CD4-positive, CD25-positive, alpha-beta regulatory T cell (primary cell): ENCODE results near the gene CRTAC1. TPM values are rescaled to one million over a fixed set of nuclear protein-coding genes. Genes with fewer than 3 reads are reported as not detected.

ENCODE experiments used
- ATAC-seq, 2 donors: fragments of 150-1000 bp; cut with Tn5 transposase; one replicate each; pipeline ENCODE4 v1.10.0; 2021; ENCODE audit warnings: low read depth in 2 of 2, moderate number of reproducible peaks in 2 of 2, moderate library complexity in 1 of 2
- DNase-seq, 3 donors: peaks; one replicate each; pipeline versions ENCODE4 v3.0.0 to v3.0.0-alpha.2; 2012 to 2022; ENCODE audit warnings: mixed read lengths in 1 of 3
- H3K27ac ChIP-seq: one replicate; pipeline ENCODE4 v1.7.0; 2013; ENCODE audit warnings: mild to moderate bottlenecking, low read length; ENCODE audit not compliant: insufficient read depth, poor library complexity, severe bottlenecking
- H3K27me3 ChIP-seq: one replicate; pipeline ENCODE4 v1.7.0; 2013; ENCODE audit warnings: low read length; ENCODE audit not compliant: control insufficient read depth, insufficient read depth
- H3K36me3 ChIP-seq: one replicate; pipeline ENCODE4 v1.7.0; 2013; ENCODE audit warnings: mild to moderate bottlenecking, low read length, moderate library complexity; ENCODE audit not compliant: control insufficient read depth, insufficient read depth
- H3K4me1 ChIP-seq: 2 replicates; pipeline ENCODE4 v1.7.0; 2013; ENCODE audit warnings: mild to moderate bottlenecking, low read length; ENCODE audit not compliant: insufficient read depth, control insufficient read depth, poor library complexity, severe bottlenecking
- H3K4me3 ChIP-seq: one replicate; pipeline ENCODE4 v1.7.0; 2013; ENCODE audit warnings: low read depth, mild to moderate bottlenecking, low read length, moderate library complexity
- H3K9me3 ChIP-seq, 2 experiments: 1 replicate in 1 of 2; 2 replicates in 1 of 2; pipeline ENCODE4 v1.7.0; 2013; ENCODE audit warnings: low read length in 2 of 2, mild to moderate bottlenecking in 1 of 2, moderate library complexity in 1 of 2; ENCODE audit not compliant: control insufficient read depth in 2 of 2
- H3K27ac Mint-ChIP-seq, 3 donors: one replicate each; pipeline ENCODE4 v1.8.0; 2020 to 2022; ENCODE audit warnings: mild to moderate bottlenecking in 3 of 3, mixed read lengths in 3 of 3, moderate library complexity in 2 of 3
- H3K27me3 Mint-ChIP-seq: one replicate; pipeline ENCODE4 v1.8.0; 2022; ENCODE audit warnings: mild to moderate bottlenecking, mixed read lengths
- H3K36me3 Mint-ChIP-seq: one replicate; pipeline ENCODE4 v1.8.0; 2020; ENCODE audit warnings: mixed read lengths
- H3K4me1 Mint-ChIP-seq, 4 donors: one replicate each; pipeline ENCODE4 v1.8.0; 2020 to 2022; ENCODE audit warnings: mixed read lengths in 4 of 4, mild to moderate bottlenecking in 1 of 4
- H3K4me3 Mint-ChIP-seq, 4 donors: one replicate each; pipeline ENCODE4 v1.8.0; 2020 to 2022; ENCODE audit warnings: mild to moderate bottlenecking in 4 of 4, mixed read lengths in 4 of 4, moderate library complexity in 3 of 4
- H3K9me3 Mint-ChIP-seq, 7 donors: one replicate each; pipeline ENCODE4 v1.8.0; 2020 to 2022; ENCODE audit warnings: mixed read lengths in 7 of 7, mild to moderate bottlenecking in 3 of 7, moderate library complexity in 2 of 7
- polyA plus RNA-seq, 4 donors: library from polyadenylated mRNA; unstranded; fragments of 300-500 nt; fragmentation: Illumina TruSeq; gene quantifications; one replicate each; pipeline ENCODE4 v1.2.3, GENCODE V29; 2021
- total RNA-seq: library from RNA; stranded (reverse); gene quantifications from one replicate; pipeline ENCODE4 v1.2.3, GENCODE V29; 2022

The CRTAC1 gene
- total RNA-seq (not detected), polyA plus RNA-seq (not detected)

- H3K4me1 ChIP-seq = peaks cover 10% of the 10 kb centered on the region
- peak within 1 kb of the TSS in 2 of 4 donors; percentile 57 to 65 for H3K4me3 Mint-ChIP-seq
- H3K4me1 Mint-ChIP-seq = peaks cover 0 to 12% (median 4%) of the 10 kb centered on the region in 4 donors
- H3K27ac Mint-ChIP-seq = no peak within 1 kb of the TSS
- ATAC-seq (no peak), DNase-seq (no peak)
- H3K27ac ChIP-seq = no peak within 1 kb of the TSS
- peaks cover 64% of the 10 kb centered on the region for H3K27me3 Mint-ChIP-seq
- H3K9me3 ChIP-seq = no peaks in the 10 kb centered on the region
- no peak within 1 kb of the TSS for H3K4me3 ChIP-seq
- H3K36me3 Mint-ChIP-seq = no peaks in the 10 kb centered on the region
- H3K9me3 Mint-ChIP-seq = no peaks in the 10 kb centered on the region
- no peaks in the 10 kb centered on the region for H3K36me3 ChIP-seq
- peaks cover 27% of the 10 kb centered on the region for H3K27me3 ChIP-seq
Measured at GRCh38 chr10:98030093-98030821, at the start of gene CRTAC1. Gene CRTAC1 (minus strand): TSS chr10:98030621. CDS start chr10:98030472, 149 bp downstream.

- no peaks in the 10 kb centered on the region for H3K36me3 ChIP-seq
- H3K27ac ChIP-seq = no peak overlapping the region
- Mint-ChIP-seq H3K27me3 (peaks cover 4% of the 10 kb centered on the region), H3K27ac (no peak overlapping the region), H3K4me1 (no peaks in the 10 kb centered on the region), H3K4me3 (no peak overlapping the region), H3K9me3 (peaks cover 0 to 1% (median 0%) of the 10 kb centered on the region in 7 donors), H3K36me3 (no peaks in the 10 kb centered on the region)
- H3K9me3 ChIP-seq = no peaks in the 10 kb centered on the region
- H3K27me3 ChIP-seq = no peaks in the 10 kb centered on the region
- no peak for DNase-seq
- H3K4me1 ChIP-seq = no peaks in the 10 kb centered on the region
- no peak for ATAC-seq
- H3K4me3 ChIP-seq = no peak overlapping the region
Measured at GRCh38 chr10:98078774-98079173, 48.4 kb upstream of the CRTAC1 start.

GRCh38 chr10:98077223-98077622, 46.8 kb upstream of the CRTAC1 start:
- H3K4me1 Mint-ChIP-seq = no peaks in the 10 kb centered on the region
- Histone ChIP-seq H3K27ac (no peak overlapping the region), H3K4me3 (no peak overlapping the region), H3K36me3 (no peaks in the 10 kb centered on the region), H3K27me3 (peaks cover 4% of the 10 kb centered on the region), H3K4me1 (no peaks in the 10 kb centered on the region), H3K9me3 (no peaks in the 10 kb centered on the region)
- no peak overlapping the region for H3K4me3 Mint-ChIP-seq
- peaks cover 9% of the 10 kb centered on the region for H3K27me3 Mint-ChIP-seq
- no peak for DNase-seq
- ATAC-seq = no peak
- H3K27ac Mint-ChIP-seq = no peak overlapping the region
- peaks cover 0 to 4% (median 0%) of the 10 kb centered on the region in 7 donors for H3K9me3 Mint-ChIP-seq
- H3K36me3 Mint-ChIP-seq = no peaks in the 10 kb centered on the region

- Histone ChIP-seq H3K4me1 (no peaks in the 10 kb centered on the region), H3K27me3 (peaks cover 11% of the 10 kb centered on the region), H3K4me3 (no peak overlapping the region), H3K27ac (no peak overlapping the region), H3K36me3 (no peaks in the 10 kb centered on the region), H3K9me3 (no peaks in the 10 kb centered on the region)
- no peak for DNase-seq
- Mint-ChIP-seq H3K27ac (no peak overlapping the region), H3K4me3 (no peak overlapping the region), H3K4me1 (no peaks in the 10 kb centered on the region), H3K36me3 (no peaks in the 10 kb centered on the region), H3K9me3 (peaks cover 0 to 4% (median 1%) of the 10 kb centered on the region in 7 donors), H3K27me3 (peaks cover 10% of the 10 kb centered on the region)
- ATAC-seq = no peak
Measured at GRCh38 chr10:98076086-98076485, 45.7 kb upstream of the CRTAC1 start.

- Mint-ChIP-seq H3K36me3 (no peaks in the 10 kb centered on the region), H3K4me3 (no peak overlapping the region), H3K9me3 (peaks cover 0 to 4% (median 1%) of the 10 kb centered on the region in 7 donors), H3K4me1 (no peaks in the 10 kb centered on the region), H3K27ac (no peak overlapping the region), H3K27me3 (peaks cover 18% of the 10 kb centered on the region)
- Histone ChIP-seq H3K4me3 (no peak overlapping the region), H3K27ac (no peak overlapping the region), H3K9me3 (no peaks in the 10 kb centered on the region), H3K36me3 (no peaks in the 10 kb centered on the region), H3K27me3 (peaks cover 14% of the 10 kb centered on the region), H3K4me1 (no peaks in the 10 kb centered on the region)
- ATAC-seq = no peak
- DNase-seq = peak in 1 of 3 donors; percentile 2
Measured at GRCh38 chr10:98074315-98074911, 44.0 kb upstream of the CRTAC1 start.

- DNase-seq (no peak), ATAC-seq (no peak)
- Mint-ChIP-seq H3K4me3 (no peak overlapping the region), H3K9me3 (peaks cover 0 to 2% (median 0%) of the 10 kb centered on the region in 7 donors), H3K27ac (no peak overlapping the region), H3K36me3 (no peaks in the 10 kb centered on the region), H3K4me1 (no peaks in the 10 kb centered on the region), H3K27me3 (peaks cover 19% of the 10 kb centered on the region)
- Histone ChIP-seq H3K9me3 (no peaks in the 10 kb centered on the region), H3K4me1 (no peaks in the 10 kb centered on the region), H3K36me3 (no peaks in the 10 kb centered on the region), H3K27ac (no peak overlapping the region), H3K4me3 (no peak overlapping the region), H3K27me3 (peaks cover 16% of the 10 kb centered on the region)
Measured at GRCh38 chr10:98067165-98067564, 36.7 kb upstream of the CRTAC1 start.

GRCh38 chr10:98063740-98064027, 33.3 kb upstream of the CRTAC1 start:
- no peaks in the 10 kb centered on the region for H3K4me1 ChIP-seq

GRCh38 chr10:98062424-98062823, 32.0 kb upstream of the CRTAC1 start:
- H3K27me3 ChIP-seq = peaks cover 8% of the 10 kb centered on the region
- peaks cover 19% of the 10 kb centered on the region for H3K27me3 Mint-ChIP-seq
- no peaks in the 10 kb centered on the region for H3K9me3 ChIP-seq
- no peak overlapping the region for H3K27ac ChIP-seq
- no peak overlapping the region for H3K4me3 Mint-ChIP-seq
- DNase-seq (no peak), ATAC-seq (no peak)
- H3K27ac Mint-ChIP-seq = no peak overlapping the region
- H3K4me1 Mint-ChIP-seq = no peaks in the 10 kb centered on the region
- no peaks in the 10 kb centered on the region for H3K36me3 Mint-ChIP-seq
- no peaks in the 10 kb centered on the region for H3K4me1 ChIP-seq
- H3K36me3 ChIP-seq = no peaks in the 10 kb centered on the region
- H3K9me3 Mint-ChIP-seq = no peaks in the 10 kb centered on the region
- no peak overlapping the region for H3K4me3 ChIP-seq

More at GRCh38 chr10:98063740-98064027, 33.3 kb upstream of the CRTAC1 start:
- no peaks in the 10 kb centered on the region for H3K36me3 ChIP-seq
- Mint-ChIP-seq H3K4me1 (no peaks in the 10 kb centered on the region), H3K27me3 (peaks cover 19% of the 10 kb centered on the region), H3K27ac (no peak overlapping the region), H3K9me3 (no peaks in the 10 kb centered on the region), H3K4me3 (no peak overlapping the region), H3K36me3 (no peaks in the 10 kb centered on the region)
- peaks cover 9% of the 10 kb centered on the region for H3K27me3 ChIP-seq
- H3K9me3 ChIP-seq = no peaks in the 10 kb centered on the region
- no peak for DNase-seq
- no peak overlapping the region for H3K27ac ChIP-seq
- no peak overlapping the region for H3K4me3 ChIP-seq
- no peak for ATAC-seq
